DMS79 (cell line): ENCODE data around the gene DHX9.

ENCODE experiments used
- DNase-seq: peaks from one replicate; lab custom pipeline; 2025; lab: John Stamatoyannopoulos, UW

The DHX9 gene

GRCh38 chr1:182841368-182841988 lies 2.3 kb downstream of the DHX9 start:
- no peak for DNase-seq

- DNase-seq: no peak
Observed at GRCh38 chr1:182842265-182842664, 3.1 kb downstream of the DHX9 start.

- no peak for DNase-seq
Observed at GRCh38 chr1:182845379-182845778, 6.2 kb downstream of the DHX9 start.

GRCh38 chr1:182845894-182846293 lies 6.7 kb downstream of the DHX9 start:
- DNase-seq: no peak

GRCh38 chr1:182847105-182847504 lies 8.0 kb downstream of the DHX9 start:
- no peak for DNase-seq

- no peak for DNase-seq
Observed at GRCh38 chr1:182848736-182849135, 9.6 kb downstream of the DHX9 start.

GRCh38 chr1:182850319-182850718 lies 11.2 kb downstream of the DHX9 start:
- no peak for DNase-seq

- DNase-seq: no peak
Observed at GRCh38 chr1:182851825-182852224, 12.7 kb downstream of the DHX9 start.

- no peak for DNase-seq
Observed at GRCh38 chr1:182855911-182856310, 16.8 kb downstream of the DHX9 start.

GRCh38 chr1:182857212-182857611 lies 18.1 kb downstream of the DHX9 start:
- no peak for DNase-seq

GRCh38 chr1:182860658-182861057 lies 21.5 kb downstream of the DHX9 start:
- DNase-seq: no peak

GRCh38 chr1:182861994-182862393 lies 22.8 kb downstream of the DHX9 start:
- DNase-seq: no peak

- no peak for DNase-seq
Observed at GRCh38 chr1:182862827-182863226, 23.7 kb downstream of the DHX9 start.

- DNase-seq: no peak
Observed at GRCh38 chr1:182863940-182864339, 24.8 kb downstream of the DHX9 start.

GRCh38 chr1:182867861-182868260 lies 28.7 kb downstream of the DHX9 start:
- no peak for DNase-seq

- no peak for DNase-seq
Observed at GRCh38 chr1:182869241-182869666, 30.1 kb downstream of the DHX9 start.

- no peak for DNase-seq
Observed at GRCh38 chr1:182872881-182873280, 33.7 kb downstream of the DHX9 start.

GRCh38 chr1:182875889-182876288 lies 36.7 kb downstream of the DHX9 start:
- DNase-seq: no peak

GRCh38 chr1:182877331-182877730 lies 38.2 kb downstream of the DHX9 start:
- DNase-seq: no peak

GRCh38 chr1:182877842-182878241 lies 38.7 kb downstream of the DHX9 start:
- no peak for DNase-seq

- no peak for DNase-seq
Observed at GRCh38 chr1:182884872-182885271, 45.7 kb downstream of the DHX9 start.

GRCh38 chr1:182885591-182885990 lies 46.4 kb downstream of the DHX9 start:
- no peak for DNase-seq

GRCh38 chr1:182886985-182887384 lies 47.8 kb downstream of the DHX9 start:
- DNase-seq: no peak

GRCh38 chr1:182888736-182889531 lies 49.8 kb downstream of the DHX9 start:
- DNase-seq: no peak
